ENCODE data around the gene PGGHG. TPM values are rescaled to one million over a fixed set of nuclear protein-coding genes. Genes with fewer than 3 reads are reported as not detected.

Gene PGGHG
- total RNA-seq, 1 experiment from 2014 or later, result 12.4 TPM

DNA sequence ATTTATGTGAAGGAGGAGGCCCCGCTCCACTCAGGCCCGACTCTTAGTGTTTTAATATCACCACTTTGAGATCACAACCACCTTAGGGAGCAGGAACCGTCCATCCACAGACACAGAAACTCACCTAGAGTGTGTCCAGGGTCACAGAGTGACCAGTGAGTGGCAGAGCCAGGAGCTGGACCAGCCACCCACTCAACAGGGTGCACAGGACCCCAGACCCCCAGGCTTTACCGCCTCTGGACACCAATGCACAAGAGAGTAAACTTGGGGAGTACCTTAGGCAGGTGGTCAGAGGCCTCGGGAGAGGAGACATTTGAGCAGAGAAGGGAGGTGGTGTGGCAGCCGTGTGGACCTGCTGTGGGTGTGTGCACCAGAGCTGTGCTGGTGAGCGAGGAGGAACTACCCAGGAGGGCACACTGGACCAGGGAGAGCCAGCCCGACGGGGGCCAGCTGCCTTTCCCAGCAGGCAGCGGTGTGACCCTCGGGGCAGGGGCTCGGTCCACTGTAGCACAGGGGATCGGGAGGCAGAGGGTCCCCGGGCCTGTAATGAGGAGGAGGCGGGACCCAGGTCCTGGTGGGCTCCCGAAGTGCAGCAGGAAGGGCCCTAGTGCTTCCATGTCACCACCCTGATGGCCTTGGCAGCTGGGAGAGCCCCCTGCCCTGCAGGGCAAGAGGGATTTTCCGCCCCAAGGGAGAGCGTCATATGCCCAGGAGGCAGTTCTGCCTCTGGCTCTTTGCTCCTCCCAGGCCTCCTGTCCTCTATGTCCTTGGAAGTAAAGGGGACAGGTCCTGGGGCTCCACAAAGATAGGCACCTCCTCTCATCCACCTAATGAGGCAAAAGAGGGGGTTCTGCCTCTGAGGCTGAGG, 18.2 kb upstream of the PGGHG start:
- no TSS peak for BruUV-seq (replicated peaks)
- H3F3A ChIP-seq (ENCODE audit: low read length, unreplicated experiment), result no peaks in the 10 kb centered on the region
- CTCF ChIA-PET, result no interaction called here
- H3K36me3 ChIP-seq (ENCODE audit: low read depth, low read length), result no peaks in the 10 kb centered on the region
- POLR2A ChIA-PET (ENCODE audit: unreplicated experiment), result no interaction called here
- no peaks in the 10 kb centered on the region for H3K79me2 ChIP-seq (ENCODE audit: low read length)
- no peaks in the 10 kb centered on the region for H3K27me3 ChIP-seq (ENCODE audit: low read length)
- no peak overlapping the region for H3K4me2 ChIP-seq (ENCODE audit: low read length)
- H3K9ac ChIP-seq (ENCODE audit: low read length), result no peak overlapping the region
- no peaks in the 10 kb centered on the region for H3K9me3 ChIP-seq (ENCODE audit: low read length)
- H4K20me1 ChIP-seq (ENCODE audit: low read length), result no peaks in the 10 kb centered on the region
- TF ChIP-seq EZH2phosphoT487 (IDR thresholded peaks at IDR 0.05; ENCODE audit: borderline replicate concordance, low read length) (no peak), CTCF (conservative IDR thresholded peaks at IDR 0.05; ENCODE audit: low read depth, low read length) (no peak)
- intact Hi-C loops (cut with micrococcal nuclease), result no loop called here
- H3K27ac ChIP-seq (ENCODE audit: low read length), result no peak overlapping the region
- peaks cover 4% of the 10 kb centered on the region for H3K4me1 ChIP-seq (ENCODE audit: insufficient read depth, low read length)
- DNase-seq (no peak), ATAC-seq (no peak)
- no peaks in the 10 kb centered on the region for H3K9me2 ChIP-seq (replicated peaks; ENCODE audit: low read length)
- no peak overlapping the region for H2AFZ ChIP-seq (ENCODE audit: low read length)
- H3K4me3 ChIP-seq (ENCODE audit: low read length), result no peak overlapping the region

- no peaks in the 10 kb centered on the region for H3K79me2 ChIP-seq (ENCODE audit: low read length)
- H3K27ac ChIP-seq (ENCODE audit: low read length), result no peak overlapping the region
- H3K9me2 ChIP-seq (replicated peaks; ENCODE audit: low read length), result no peaks in the 10 kb centered on the region
- no peak for TF ChIP-seq CTCF (conservative IDR thresholded peaks at IDR 0.05; ENCODE audit: low read depth, low read length)
- TF ChIP-seq EZH2 (IDR thresholded peaks at IDR 0.05; ENCODE audit: low read length, unreplicated experiment), result no peak
- TF ChIP-seq EZH2phosphoT487 (IDR thresholded peaks at IDR 0.05; ENCODE audit: borderline replicate concordance, low read length), result no peak
- ATAC-seq, result no peak
- no peak overlapping the region for H2AFZ ChIP-seq (ENCODE audit: low read length)
- H3K9ac ChIP-seq (ENCODE audit: low read length), result no peak overlapping the region
- H3K9me3 ChIP-seq (ENCODE audit: low read length), result no peaks in the 10 kb centered on the region
- H3K4me3 ChIP-seq (ENCODE audit: low read length), result no peak overlapping the region
- H3K4me1 ChIP-seq (ENCODE audit: insufficient read depth, low read length), result peaks cover 4% of the 10 kb centered on the region
- no peaks in the 10 kb centered on the region for H4K20me1 ChIP-seq (ENCODE audit: low read length)
- no peak for DNase-seq
- no peak overlapping the region for H3K4me2 ChIP-seq (ENCODE audit: low read length)
- no peaks in the 10 kb centered on the region for H3K36me3 ChIP-seq (ENCODE audit: low read depth, low read length)
- no peaks in the 10 kb centered on the region for H3K27me3 ChIP-seq (ENCODE audit: low read length)
- ChIA-PET CTCF (no interaction called here), POLR2A (ENCODE audit: unreplicated experiment) (no interaction called here)
- intact Hi-C loops (cut with micrococcal nuclease), result no loop called here
- no peaks in the 10 kb centered on the region for H3F3A ChIP-seq (ENCODE audit: low read length, unreplicated experiment)
- BruUV-seq (replicated peaks), result no TSS peak
Observed at GRCh38 chr11:271319-271715, 17.6 kb upstream of the PGGHG start.

GRCh38 chr11:272195-272930, 16.6 kb upstream of the PGGHG start:
- no peaks in the 10 kb centered on the region for H3K36me3 ChIP-seq (ENCODE audit: low read depth, low read length)
- intact Hi-C loops (cut with micrococcal nuclease), result no loop called here
- H3K27me3 ChIP-seq (ENCODE audit: low read length), result no peaks in the 10 kb centered on the region
- no peak overlapping the region for H3K4me3 ChIP-seq (ENCODE audit: low read length)
- ChIA-PET CTCF (no interaction called here), POLR2A (ENCODE audit: unreplicated experiment) (no interaction called here)
- H3K9ac ChIP-seq (ENCODE audit: low read length), result no peak overlapping the region
- H3K27ac ChIP-seq (ENCODE audit: low read length), result no peak overlapping the region
- H4K20me1 ChIP-seq (ENCODE audit: low read length), result no peaks in the 10 kb centered on the region
- DNase-seq, result no peak
- no peaks in the 10 kb centered on the region for H3F3A ChIP-seq (ENCODE audit: low read length, unreplicated experiment)
- no peak overlapping the region for H3K4me2 ChIP-seq (ENCODE audit: low read length)
- TF ChIP-seq CTCF (conservative IDR thresholded peaks at IDR 0.05; ENCODE audit: low read depth, low read length) (no peak), EZH2 (IDR thresholded peaks at IDR 0.05; ENCODE audit: low read length, unreplicated experiment) (no peak), EZH2phosphoT487 (IDR thresholded peaks at IDR 0.05; ENCODE audit: borderline replicate concordance, low read length) (no peak)
- BruUV-seq (replicated peaks), result no TSS peak
- ATAC-seq, result no peak
- H3K9me2 ChIP-seq (replicated peaks; ENCODE audit: low read length), result no peaks in the 10 kb centered on the region
- H2AFZ ChIP-seq (ENCODE audit: low read length), result no peak overlapping the region
- no peaks in the 10 kb centered on the region for H3K79me2 ChIP-seq (ENCODE audit: low read length)
- H3K4me1 ChIP-seq (ENCODE audit: insufficient read depth, low read length), result peaks cover 4% of the 10 kb centered on the region
- H3K9me3 ChIP-seq (ENCODE audit: low read length), result no peaks in the 10 kb centered on the region

Data from PC-3 (cell line).